Vagina (tissue), 2 donors: ENCODE results near the gene LIG1. TPM values are rescaled to one million over a fixed set of nuclear protein-coding genes. Genes with fewer than 3 reads are reported as not detected.

ENCODE experiments used
- DNase-seq, 2 donors: peaks; one replicate each; pipeline ENCODE4 v3.0.0-alpha.2; 2017; ENCODE audit errors: extremely low spot score in 2 of 2
- H3K27ac ChIP-seq: fragments of 200-600 bp; sonication (generic); one replicate; pipeline ENCODE4 v1.5.1; 2019
- H3K27me3 ChIP-seq: fragments of 200-600 bp; sonication (generic); one replicate; pipeline ENCODE4 v1.5.1; 2019
- H3K36me3 ChIP-seq, 2 donors: fragments of 200-600 bp; sonication (generic); one replicate each; pipeline ENCODE4 v1.5.1; 2017 to 2019
- H3K4me1 ChIP-seq: fragments of 200-600 bp; sonication (generic); one replicate; pipeline ENCODE4 v1.5.1; 2019
- H3K4me3 ChIP-seq, 2 donors: fragments of 200-600 bp; sonication (generic); 1 replicate in 1 of 2; 2 replicates in 1 of 2; pipeline ENCODE4 v1.5.1; 2016 to 2019
- H3K9me3 ChIP-seq: fragments of 200-600 bp; sonication (generic); one replicate; pipeline ENCODE4 v1.5.1; 2019
- CTCF ChIP-seq, 3 experiments: fragments of 450-650 bp in 2 of 3; fragments of 200-600 bp in 1 of 3; sonication (generic) in 1 of 3; IDR thresholded peaks; one replicate each; pipeline ENCODE4 v1.5.1; 2017 to 2019; ENCODE audit warnings: antibody characterized with exemption in 3 of 3, mild to moderate bottlenecking in 2 of 3, moderate library complexity in 2 of 3
- POLR2A ChIP-seq, 2 donors: fragments of 450-650 bp; IDR thresholded peaks; one replicate each; pipeline ENCODE4 v1.6.1; 2017; ENCODE audit warnings: antibody characterized with exemption in 2 of 2, mild to moderate bottlenecking in 2 of 2, moderate library complexity in 2 of 2
- POLR2AphosphoS5 ChIP-seq, 2 donors: sonication (generic); formaldehyde crosslinking; IDR thresholded peaks; one replicate each; pipeline ENCODE4 v1.9.0; 2017; ENCODE audit warnings: antibody characterized with exemption in 2 of 2, mild to moderate bottlenecking in 2 of 2, low read depth in 1 of 2; ENCODE audit not compliant: insufficient read depth in 1 of 2
- intact Hi-C: fragments of 100-400 bp; cut with DNase I; formaldehyde crosslinking; loops from one replicate; pipeline ENCODE4 v1.15.1; 2023
- total RNA-seq: library from RNA; depleted of rRNA; stranded (reverse); fragments of >200 nt; gene quantifications from one replicate; pipeline ENCODE4 v1.2.3, GENCODE V29; 2016

Gene LIG1
- total RNA-seq, 1 donor from 2014 or later, result 10.8 TPM

- intact Hi-C loops, result no loop called here
- Histone ChIP-seq H3K4me1 (no peaks in the 10 kb centered on the region), H3K4me3 (no peak overlapping the region), H3K27me3 (no peaks in the 10 kb centered on the region), H3K27ac (no peak overlapping the region), H3K9me3 (no peaks in the 10 kb centered on the region), H3K36me3 (no peaks in the 10 kb centered on the region)
- no peak for TF ChIP-seq POLR2A (IDR thresholded peaks at IDR 0.05)
- no peak for TF ChIP-seq CTCF (IDR thresholded peaks at IDR 0.05)
- TF ChIP-seq POLR2AphosphoS5 (IDR thresholded peaks at IDR 0.05; ENCODE audit: insufficient read depth in 1 of 2, low read depth in 1 of 2), result no peak
- no peak for DNase-seq
Measured at GRCh38 chr19:48137411-48137810, 32.7 kb downstream of the LIG1 start.

- Histone ChIP-seq H3K27me3 (no peaks in the 10 kb centered on the region), H3K36me3 (no peaks in the 10 kb centered on the region), H3K9me3 (no peaks in the 10 kb centered on the region), H3K4me1 (no peaks in the 10 kb centered on the region), H3K27ac (no peak overlapping the region), H3K4me3 (no peak overlapping the region)
- no peak for DNase-seq
- TF ChIP-seq POLR2A (IDR thresholded peaks at IDR 0.05), result no peak
- TF ChIP-seq CTCF (IDR thresholded peaks at IDR 0.05), result no peak
- TF ChIP-seq POLR2AphosphoS5 (IDR thresholded peaks at IDR 0.05; ENCODE audit: insufficient read depth in 1 of 2, low read depth in 1 of 2), result no peak
- intact Hi-C loops, result no loop called here
Measured at GRCh38 chr19:48136547-48136946, 33.6 kb downstream of the LIG1 start.

- H3K36me3 ChIP-seq, result no peaks in the 10 kb centered on the region
Measured at GRCh38 chr19:48135411-48135810, 34.7 kb downstream of the LIG1 start.

GRCh38 chr19:48133094-48133493 is 37.0 kb downstream of the LIG1 start:
- Histone ChIP-seq H3K36me3 (peaks cover 0 to 6% of the 10 kb centered on the region in 2 donors), H3K27me3 (no peaks in the 10 kb centered on the region), H3K9me3 (no peaks in the 10 kb centered on the region), H3K27ac (no peak overlapping the region), H3K4me1 (no peaks in the 10 kb centered on the region), H3K4me3 (no peak overlapping the region)
- no peak for TF ChIP-seq POLR2A (IDR thresholded peaks at IDR 0.05)
- no peak for TF ChIP-seq CTCF (IDR thresholded peaks at IDR 0.05)
- TF ChIP-seq POLR2AphosphoS5 (IDR thresholded peaks at IDR 0.05; ENCODE audit: insufficient read depth in 1 of 2, low read depth in 1 of 2), result no peak
- intact Hi-C loops, result no loop called here
- DNase-seq, result no peak

More at GRCh38 chr19:48135411-48135810, 34.7 kb downstream of the LIG1 start:
- Histone ChIP-seq H3K27ac (no peak overlapping the region), H3K4me3 (no peak overlapping the region), H3K9me3 (no peaks in the 10 kb centered on the region), H3K4me1 (no peaks in the 10 kb centered on the region), H3K27me3 (no peaks in the 10 kb centered on the region)
- TF ChIP-seq CTCF (IDR thresholded peaks at IDR 0.05) (no peak), POLR2AphosphoS5 (IDR thresholded peaks at IDR 0.05; ENCODE audit: insufficient read depth in 1 of 2, low read depth in 1 of 2) (no peak), POLR2A (IDR thresholded peaks at IDR 0.05) (no peak)
- DNase-seq, result no peak
- intact Hi-C loops, result no loop called here

- peaks cover 0 to 18% of the 10 kb centered on the region in 2 donors for H3K36me3 ChIP-seq
- H3K4me1 ChIP-seq, result no peaks in the 10 kb centered on the region
- H3K4me3 ChIP-seq, result no peak overlapping the region
- H3K9me3 ChIP-seq, result no peaks in the 10 kb centered on the region
- no peaks in the 10 kb centered on the region for H3K27me3 ChIP-seq
- H3K27ac ChIP-seq, result no peak overlapping the region
- no peak for DNase-seq
- intact Hi-C loops, result no loop called here
- TF ChIP-seq POLR2A (IDR thresholded peaks at IDR 0.05), result no peak
- TF ChIP-seq CTCF (IDR thresholded peaks at IDR 0.05), result no peak
- TF ChIP-seq POLR2AphosphoS5 (IDR thresholded peaks at IDR 0.05; ENCODE audit: insufficient read depth in 1 of 2, low read depth in 1 of 2), result no peak
Measured at GRCh38 chr19:48127561-48127960, 42.6 kb downstream of the LIG1 start.
